Measurements from ENCODE around the gene GADD45A.
A peak's percentile ranks its signal among the peaks of the same experiment; 100 is the strongest.

GADD45A gene

GRCh38 chr1:67690018-67690363, 5.0 kb downstream of the GADD45A start:
- DNase-seq = no peak

GRCh38 chr1:67690411-67690810, 5.4 kb downstream of the GADD45A start:
- no peak for DNase-seq

- DNase-seq = no peak
Observed at GRCh38 chr1:67691712-67692111, 6.7 kb downstream of the GADD45A start.

- no peak for DNase-seq
Observed at GRCh38 chr1:67695963-67696362, 11.0 kb downstream of the GADD45A start.

GRCh38 chr1:67696708-67697107, 11.7 kb downstream of the GADD45A start:
- no peak for DNase-seq

- DNase-seq = no peak
Observed at GRCh38 chr1:67700220-67700619, 15.2 kb downstream of the GADD45A start.

- peak; percentile 50 to 61 for DNase-seq
Observed at GRCh38 chr1:67700692-67701410, 15.8 kb downstream of the GADD45A start.

- no peak for DNase-seq
Observed at GRCh38 chr1:67701876-67702275, 16.9 kb downstream of the GADD45A start.

GRCh38 chr1:67704351-67704750, 19.4 kb downstream of the GADD45A start:
- no peak for DNase-seq

GRCh38 chr1:67705735-67706453, 20.9 kb downstream of the GADD45A start:
- no peak for DNase-seq

- DNase-seq = peak; percentile 74 to 79
Observed at GRCh38 chr1:67708606-67709005, 23.6 kb downstream of the GADD45A start.

GRCh38 chr1:67710417-67710816, 25.4 kb downstream of the GADD45A start:
- DNase-seq = no peak

GRCh38 chr1:67711158-67711854, 26.3 kb downstream of the GADD45A start:
- no peak for DNase-seq

GRCh38 chr1:67711855-67712212, 26.8 kb downstream of the GADD45A start:
- DNase-seq = peak in 1 of 2 experiments; percentile 37

GRCh38 chr1:67713057-67713846, 28.3 kb downstream of the GADD45A start:
- DNase-seq = peak; percentile 71 to 85

GRCh38 chr1:67715819-67716218, 30.8 kb downstream of the GADD45A start:
- DNase-seq = no peak

- DNase-seq = peak in 1 of 2 experiments; percentile 15
Observed at GRCh38 chr1:67716800-67717199, 31.8 kb downstream of the GADD45A start.

GRCh38 chr1:67717876-67718275, 32.9 kb downstream of the GADD45A start:
- DNase-seq = no peak

GRCh38 chr1:67719329-67720196, 34.6 kb downstream of the GADD45A start:
- DNase-seq = peak in 1 of 2 experiments; percentile 28

GRCh38 chr1:67721112-67721511, 36.1 kb downstream of the GADD45A start:
- DNase-seq = no peak

- DNase-seq = no peak
Observed at GRCh38 chr1:67721650-67722291, 36.8 kb downstream of the GADD45A start.

All from SHP77 (cell line).